ENCODE data around the gene FIG4. TPM values are rescaled to one million over a fixed set of nuclear protein-coding genes. Genes with fewer than 3 reads are reported as not detected.

FIG4 gene
- total RNA-seq, 1 donor from 2014 or later: 15.4 TPM

- Mint-ChIP-seq H3K9me3 (ENCODE audit: unreplicated experiment) (no peaks in the 10 kb centered on the region), H3K4me1 (ENCODE audit: low read depth, unreplicated experiment) (peaks cover 6% of the 10 kb centered on the region), H3K36me3 (ENCODE audit: unreplicated experiment) (no peaks in the 10 kb centered on the region), H3K27ac (ENCODE audit: unreplicated experiment) (no peak overlapping the region), H3K4me3 (ENCODE audit: unreplicated experiment) (no peak overlapping the region), H3K27me3 (ENCODE audit: unreplicated experiment) (no peaks in the 10 kb centered on the region)
- no peak for TF ChIP-seq CTCF (IDR thresholded peaks at IDR 0.05; ENCODE audit: partially characterized antibody, unreplicated experiment)
- DNase-seq: no peak
Observed at GRCh38 chr6:109870089-109870410, 179.0 kb downstream of the FIG4 start.

DNA sequence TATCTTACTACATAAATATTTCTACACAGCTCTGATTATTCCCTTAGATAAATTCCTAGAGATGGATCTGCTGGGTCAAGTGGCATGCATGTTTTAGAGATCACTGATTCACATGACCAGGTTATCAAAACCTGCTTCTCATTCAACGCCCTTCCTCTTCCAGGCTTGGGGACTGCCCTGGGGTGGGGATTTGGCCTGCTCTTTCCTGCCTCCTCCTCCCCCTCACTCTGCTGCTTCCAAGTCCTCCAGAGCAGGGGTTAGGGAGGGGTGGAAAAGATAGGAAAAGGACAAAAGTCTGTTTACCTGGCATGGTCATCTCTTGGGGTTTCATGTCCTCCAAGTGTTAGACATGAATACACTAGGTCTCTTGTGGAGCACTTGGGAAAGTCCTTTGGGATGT is 181.5 kb downstream of the FIG4 start:
- Mint-ChIP-seq H3K27ac (ENCODE audit: unreplicated experiment) (no peak overlapping the region), H3K9me3 (ENCODE audit: unreplicated experiment) (no peaks in the 10 kb centered on the region), H3K4me3 (ENCODE audit: unreplicated experiment) (no peak overlapping the region), H3K36me3 (ENCODE audit: unreplicated experiment) (no peaks in the 10 kb centered on the region), H3K4me1 (ENCODE audit: low read depth, unreplicated experiment) (peaks cover 7% of the 10 kb centered on the region), H3K27me3 (ENCODE audit: unreplicated experiment) (no peaks in the 10 kb centered on the region)
- no peak for DNase-seq
- TF ChIP-seq CTCF (IDR thresholded peaks at IDR 0.05; ENCODE audit: partially characterized antibody, unreplicated experiment): no peak

GRCh38 chr6:109872968-109873545 is 182.0 kb downstream of the FIG4 start:
- H3K4me1 Mint-ChIP-seq (ENCODE audit: low read depth, unreplicated experiment): peaks cover 12% of the 10 kb centered on the region
- no peaks in the 10 kb centered on the region for H3K9me3 Mint-ChIP-seq (ENCODE audit: unreplicated experiment)
- no peak for DNase-seq
- H3K36me3 Mint-ChIP-seq (ENCODE audit: unreplicated experiment): no peaks in the 10 kb centered on the region
- H3K4me3 Mint-ChIP-seq (ENCODE audit: unreplicated experiment): no peak overlapping the region
- no peaks in the 10 kb centered on the region for H3K27me3 Mint-ChIP-seq (ENCODE audit: unreplicated experiment)
- no peak overlapping the region for H3K27ac Mint-ChIP-seq (ENCODE audit: unreplicated experiment)
- no peak for TF ChIP-seq CTCF (IDR thresholded peaks at IDR 0.05; ENCODE audit: partially characterized antibody, unreplicated experiment)

- H3K4me1 Mint-ChIP-seq (ENCODE audit: low read depth, unreplicated experiment): peaks cover 13% of the 10 kb centered on the region
- no peak for TF ChIP-seq CTCF (IDR thresholded peaks at IDR 0.05; ENCODE audit: partially characterized antibody, unreplicated experiment)
- no peak for DNase-seq
- no peaks in the 10 kb centered on the region for H3K36me3 Mint-ChIP-seq (ENCODE audit: unreplicated experiment)
- H3K27ac Mint-ChIP-seq (ENCODE audit: unreplicated experiment): no peak overlapping the region
- H3K27me3 Mint-ChIP-seq (ENCODE audit: unreplicated experiment): no peaks in the 10 kb centered on the region
- H3K9me3 Mint-ChIP-seq (ENCODE audit: unreplicated experiment): no peaks in the 10 kb centered on the region
- H3K4me3 Mint-ChIP-seq (ENCODE audit: unreplicated experiment): no peak overlapping the region
Observed at GRCh38 chr6:109874086-109874485, 183.0 kb downstream of the FIG4 start.

DNA sequence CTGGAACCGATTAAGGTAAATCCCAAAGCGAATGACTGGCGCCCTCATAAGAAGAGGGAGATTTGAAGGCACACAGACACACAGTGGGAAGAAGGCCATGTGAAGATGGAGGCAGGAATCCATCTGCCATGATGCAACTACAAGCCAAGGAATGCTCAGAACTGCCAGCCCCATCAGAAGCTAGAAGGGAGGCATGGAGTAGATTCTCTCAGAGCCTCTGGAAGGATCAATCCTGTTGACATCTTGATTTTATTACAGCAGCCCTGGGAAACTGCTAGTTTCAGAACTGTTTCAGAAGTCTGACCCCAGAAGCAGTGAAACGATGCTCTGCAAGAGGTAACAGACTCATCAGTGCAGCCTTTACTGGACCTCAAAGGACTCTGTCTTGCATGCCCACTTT is 183.5 kb downstream of the FIG4 start:
- no peak overlapping the region for H3K27ac Mint-ChIP-seq (ENCODE audit: unreplicated experiment)
- no peaks in the 10 kb centered on the region for H3K9me3 Mint-ChIP-seq (ENCODE audit: unreplicated experiment)
- H3K4me3 Mint-ChIP-seq (ENCODE audit: unreplicated experiment): no peak overlapping the region
- no peak for TF ChIP-seq CTCF (IDR thresholded peaks at IDR 0.05; ENCODE audit: partially characterized antibody, unreplicated experiment)
- no peaks in the 10 kb centered on the region for H3K36me3 Mint-ChIP-seq (ENCODE audit: unreplicated experiment)
- peaks cover 16% of the 10 kb centered on the region for H3K4me1 Mint-ChIP-seq (ENCODE audit: low read depth, unreplicated experiment)
- H3K27me3 Mint-ChIP-seq (ENCODE audit: unreplicated experiment): no peaks in the 10 kb centered on the region
- no peak for DNase-seq

Other genes starting within 250 kb of the FIG4 start
- gene MICAL1, start 235.5 kb upstream of the FIG4 start, total RNA-seq (ENCODE audit: unreplicated experiment): 782 TPM
- 6.4 TPM for gene ZBTB24, start 208.1 kb upstream of the FIG4 start, total RNA-seq (ENCODE audit: unreplicated experiment)
- 8.1 TPM for gene AK9, start 94 bp upstream of the FIG4 start, total RNA-seq (ENCODE audit: unreplicated experiment)

All from glutamatergic neuron (in vitro differentiated cells).